ENCODE results near the gene DBH. TPM values are rescaled to one million over a fixed set of nuclear protein-coding genes. Genes with fewer than 3 reads are reported as not detected.

Gene DBH
- total and polyA plus RNA-seq, 2 donors (not counting 1 experiment from before 2014, with no cell fraction given) = not detected

DNA sequence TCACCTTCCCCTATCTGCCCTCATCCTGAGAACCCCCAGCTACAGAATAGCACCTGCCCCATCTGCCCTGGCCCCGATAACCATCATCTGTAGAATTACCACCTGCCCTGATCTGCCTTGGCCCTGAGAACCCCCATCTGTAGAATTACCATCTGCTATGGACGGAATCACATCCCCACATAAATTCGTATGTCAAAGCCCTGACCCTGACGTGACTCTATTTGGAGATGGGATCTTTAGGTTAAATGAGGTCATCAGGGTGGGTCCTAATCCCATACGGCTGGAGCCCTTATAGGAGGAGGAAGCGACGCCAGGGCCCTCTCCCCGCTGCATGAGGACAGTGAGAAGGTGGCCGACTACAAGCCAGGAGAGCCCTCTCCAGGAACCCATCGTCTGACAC is 69.4 kb downstream of the DBH start:
- Histone ChIP-seq H3K79me2 (ENCODE audit: control insufficient read depth, insufficient read depth, low read length) (no peaks in the 10 kb centered on the region), H3K9me3 (ENCODE audit: control extremely low read depth in 1 of 3, control insufficient read depth in 2 of 3, insufficient read depth in 1 of 3, low read length in 2 of 3) (peaks cover 0 to 4% (median 0%) of the 10 kb centered on the region in 3 donors), H3K4me3 (ENCODE audit: control extremely low read depth in 1 of 5, extremely low read depth in 1 of 5, insufficient read depth in 1 of 5, low read depth in 2 of 5, low read length in 4 of 5) (no peak overlapping the region), H3K27me3 (replicated peaks in 1 of 4; ENCODE audit: control extremely low read depth in 1 of 4, control insufficient read depth in 3 of 4, insufficient read depth in 4 of 4, low read length in 3 of 4) (peaks cover 0 to 13% (median 6%) of the 10 kb centered on the region in 4 experiments), H3K4me1 (ENCODE audit: control insufficient read depth in 2 of 2, insufficient read depth in 2 of 2, low read length in 2 of 2) (peaks cover 16 to 46% of the 10 kb centered on the region in 2 donors), H3K36me3 (replicated peaks in 1 of 2; ENCODE audit: control extremely low read depth in 1 of 2, control insufficient read depth in 1 of 2, extremely low read depth in 1 of 2, insufficient read depth in 2 of 2, low read length in 1 of 2) (no peaks in the 10 kb centered on the region), H4K20me1 (ENCODE audit: control insufficient read depth, insufficient read depth, low read length, poor library complexity, severe bottlenecking) (no peaks in the 10 kb centered on the region), H3K9ac (ENCODE audit: low read length) (no peak overlapping the region), H2AFZ (ENCODE audit: insufficient read depth, low read depth, low read length, poor library complexity, severe bottlenecking) (no peak overlapping the region), H3K27ac (ENCODE audit: low read length in 2 of 2) (no peak overlapping the region), H3K4me2 (replicated peaks; ENCODE audit: low read depth, low read length, poor library complexity, severe bottlenecking) (no peak overlapping the region)
- no peaks in the 10 kb centered on the region for H3K9me3 Mint-ChIP-seq (ENCODE audit: insufficient read depth)
- H3K4me3 Mint-ChIP-seq = no peak overlapping the region
- peaks cover 8% of the 10 kb centered on the region for H3K27me3 Mint-ChIP-seq
- CTCF ChIA-PET = no interaction called here
- DNase-seq (no peak), ATAC-seq (ENCODE audit: low read depth) (no peak)
- WGBS (ENCODE audit: insufficient coverage) = 100% methylated on average over 2 of the region's 10 CpGs
- TF ChIP-seq EZH2 (IDR thresholded peaks at IDR 0.05; ENCODE audit: borderline replicate concordance, insufficient read depth, low read depth, low read length, poor library complexity, severe bottlenecking) = no peak
- TF ChIP-seq, protein P1, sequence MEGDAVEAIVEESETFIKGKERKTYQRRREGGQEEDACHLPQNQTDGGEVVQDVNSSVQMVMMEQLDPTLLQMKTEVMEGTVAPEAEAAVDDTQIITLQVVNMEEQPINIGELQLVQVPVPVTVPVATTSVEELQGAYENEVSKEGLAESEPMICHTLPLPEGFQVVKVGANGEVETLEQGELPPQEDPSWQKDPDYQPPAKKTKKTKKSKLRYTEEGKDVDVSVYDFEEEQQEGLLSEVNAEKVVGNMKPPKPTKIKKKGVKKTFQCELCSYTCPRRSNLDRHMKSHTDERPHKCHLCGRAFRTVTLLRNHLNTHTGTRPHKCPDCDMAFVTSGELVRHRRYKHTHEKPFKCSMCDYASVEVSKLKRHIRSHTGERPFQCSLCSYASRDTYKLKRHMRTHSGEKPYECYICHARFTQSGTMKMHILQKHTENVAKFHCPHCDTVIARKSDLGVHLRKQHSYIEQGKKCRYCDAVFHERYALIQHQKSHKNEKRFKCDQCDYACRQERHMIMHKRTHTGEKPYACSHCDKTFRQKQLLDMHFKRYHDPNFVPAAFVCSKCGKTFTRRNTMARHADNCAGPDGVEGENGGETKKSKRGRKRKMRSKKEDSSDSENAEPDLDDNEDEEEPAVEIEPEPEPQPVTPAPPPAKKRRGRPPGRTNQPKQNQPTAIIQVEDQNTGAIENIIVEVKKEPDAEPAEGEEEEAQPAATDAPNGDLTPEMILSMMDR (IDR thresholded peaks at IDR 0.05) = no peak
- no peak overlapping the region for H3K27ac Mint-ChIP-seq
- intact Hi-C loops (cut with micrococcal nuclease) = no loop called here
- POLR2A ChIA-PET = no interaction called here
- peaks cover 47% of the 10 kb centered on the region for H3K4me1 Mint-ChIP-seq

DNA sequence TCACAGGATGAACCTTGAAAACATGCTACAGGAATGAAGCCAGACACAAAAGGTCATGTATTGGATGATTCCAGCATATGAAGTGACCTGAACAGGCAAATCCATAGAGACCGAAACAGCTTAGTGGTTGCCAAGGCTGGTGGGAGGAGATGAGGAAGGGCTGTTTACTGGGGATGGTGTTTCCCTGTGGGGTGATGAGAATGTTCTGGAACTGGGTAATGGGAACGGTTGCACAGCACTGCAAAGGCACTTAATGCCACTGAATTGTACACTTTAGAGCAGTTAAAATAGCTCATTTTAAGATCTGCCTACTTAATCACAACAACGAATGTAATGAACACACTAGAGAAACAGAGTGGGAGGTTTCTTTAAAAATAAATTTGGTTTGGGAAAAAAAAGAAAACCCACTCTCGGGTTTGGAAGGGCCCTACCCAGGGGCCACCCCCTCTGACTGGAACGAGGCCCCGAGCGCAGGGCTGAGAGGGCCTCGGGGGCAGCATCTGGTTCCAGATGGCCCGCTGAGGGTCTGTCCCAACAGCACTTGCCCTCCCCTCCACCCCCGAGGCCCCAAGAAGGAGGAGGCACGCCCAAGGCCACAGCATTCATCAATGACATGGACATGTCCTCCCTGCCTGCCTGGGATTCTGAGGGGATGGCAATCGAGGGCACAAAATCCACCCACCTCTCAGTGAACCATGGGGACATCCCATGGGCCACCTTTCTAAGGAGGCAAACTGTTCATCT is 70.3 kb downstream of the DBH start:
- Mint-ChIP-seq H3K27me3 (peaks cover 3% of the 10 kb centered on the region), H3K4me1 (peaks cover 39% of the 10 kb centered on the region), H3K27ac (no peak overlapping the region), H3K4me3 (no peak overlapping the region), H3K9me3 (ENCODE audit: insufficient read depth) (no peaks in the 10 kb centered on the region)
- Histone ChIP-seq H2AFZ (ENCODE audit: insufficient read depth, low read depth, low read length, poor library complexity, severe bottlenecking) (no peak overlapping the region), H3K9ac (ENCODE audit: low read length) (no peak overlapping the region), H3K27ac (ENCODE audit: low read length in 2 of 2) (no peak overlapping the region), H3K4me2 (replicated peaks; ENCODE audit: low read depth, low read length, poor library complexity, severe bottlenecking) (no peak overlapping the region), H3K79me2 (ENCODE audit: control insufficient read depth, insufficient read depth, low read length) (no peaks in the 10 kb centered on the region), H3K36me3 (replicated peaks in 1 of 2; ENCODE audit: control extremely low read depth in 1 of 2, control insufficient read depth in 1 of 2, extremely low read depth in 1 of 2, insufficient read depth in 2 of 2, low read length in 1 of 2) (no peaks in the 10 kb centered on the region), H3K9me3 (ENCODE audit: control extremely low read depth in 1 of 3, control insufficient read depth in 2 of 3, insufficient read depth in 1 of 3, low read length in 2 of 3) (peaks cover 0 to 2% (median 0%) of the 10 kb centered on the region in 3 donors), H3K4me3 (ENCODE audit: control extremely low read depth in 1 of 5, extremely low read depth in 1 of 5, insufficient read depth in 1 of 5, low read depth in 2 of 5, low read length in 4 of 5) (no peak overlapping the region), H4K20me1 (ENCODE audit: control insufficient read depth, insufficient read depth, low read length, poor library complexity, severe bottlenecking) (no peaks in the 10 kb centered on the region), H3K27me3 (replicated peaks in 1 of 4; ENCODE audit: control extremely low read depth in 1 of 4, control insufficient read depth in 3 of 4, insufficient read depth in 4 of 4, low read length in 3 of 4) (peaks cover 0 to 12% (median 3%) of the 10 kb centered on the region in 4 experiments), H3K4me1 (ENCODE audit: control insufficient read depth in 2 of 2, insufficient read depth in 2 of 2, low read length in 2 of 2) (peaks cover 14 to 37% of the 10 kb centered on the region in 2 donors)
- no peak for ATAC-seq (ENCODE audit: low read depth)
- intact Hi-C loops (cut with micrococcal nuclease) = no loop called here
- POLR2A ChIA-PET = no interaction called here
- DNase-seq = no peak
- WGBS (ENCODE audit: insufficient coverage) = 80% methylated on average over 4 of the region's 12 CpGs
- CTCF ChIA-PET = no interaction called here
- no peak for TF ChIP-seq EZH2 (IDR thresholded peaks at IDR 0.05; ENCODE audit: borderline replicate concordance, insufficient read depth, low read depth, low read length, poor library complexity, severe bottlenecking)
- TF ChIP-seq, protein P1 (IDR thresholded peaks at IDR 0.05) = no peak
